Transverse colon (tissue), 4 donors: ENCODE data around the gene PXT1.

Experiments used
- CTCF ChIP-seq, 5 experiments: fragments of 200-600 bp in 3 of 5; fragments of 450-650 bp in 2 of 5; sonication (generic) in 3 of 5; IDR thresholded peaks; 1 replicate in 2 of 5; 2 replicates in 3 of 5; pipeline ENCODE4 v1.5.1; 2016 to 2017; ENCODE audit warnings: antibody characterized with exemption in 5 of 5, inconsistent platforms in 3 of 5, mild to moderate bottlenecking in 2 of 5, moderate library complexity in 1 of 5
- POLR2AphosphoS5 ChIP-seq, 3 donors: sonication (generic); formaldehyde crosslinking; IDR thresholded peaks; one replicate each; pipeline ENCODE4 v1.6.1; 2016; ENCODE audit warnings: antibody characterized with exemption in 3 of 3

GRCh38 chr6:36479256-36479655, 36.6 kb upstream of the PXT1 start:
- TF ChIP-seq CTCF (IDR thresholded peaks at IDR 0.05) (no peak), POLR2AphosphoS5 (IDR thresholded peaks at IDR 0.05) (no peak)
